ENCODE data around the gene CALCOCO2.

The CALCOCO2 gene

DNA sequence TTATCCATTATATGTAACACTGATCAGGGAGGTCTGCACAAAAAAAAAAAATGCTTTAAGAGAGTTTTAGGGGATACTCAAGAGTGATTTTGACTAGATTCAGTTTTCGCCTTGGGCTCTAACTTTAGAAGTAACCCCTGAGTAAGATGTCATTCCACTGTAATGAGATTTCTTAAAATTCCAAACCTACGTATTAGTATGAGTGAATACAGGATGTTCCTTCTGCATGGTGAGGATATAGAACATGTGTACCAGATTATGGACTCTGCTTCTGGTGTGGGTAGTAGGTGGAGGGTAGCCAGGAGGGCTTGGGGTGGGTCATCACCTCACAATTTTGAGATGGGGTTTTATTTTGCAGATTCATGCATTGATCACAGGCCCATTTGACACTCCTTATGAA is 81.6 kb downstream of the CALCOCO2 start:
- H3K36me3 ChIP-seq (replicated peaks; ENCODE audit: low read depth, low read length): peaks cover 62% of the 10 kb centered on the region
- H3K4me2 ChIP-seq (ENCODE audit: low read length): no peak overlapping the region
- H3K9me3 ChIP-seq (ENCODE audit: insufficient read depth, low read length): no peaks in the 10 kb centered on the region
- H3K9ac ChIP-seq (ENCODE audit: low read length): no peak overlapping the region
- no peak for TF ChIP-seq EZH2phosphoT487 (IDR thresholded peaks at IDR 0.05; ENCODE audit: low read depth)
- TF ChIP-seq, protein P1, sequence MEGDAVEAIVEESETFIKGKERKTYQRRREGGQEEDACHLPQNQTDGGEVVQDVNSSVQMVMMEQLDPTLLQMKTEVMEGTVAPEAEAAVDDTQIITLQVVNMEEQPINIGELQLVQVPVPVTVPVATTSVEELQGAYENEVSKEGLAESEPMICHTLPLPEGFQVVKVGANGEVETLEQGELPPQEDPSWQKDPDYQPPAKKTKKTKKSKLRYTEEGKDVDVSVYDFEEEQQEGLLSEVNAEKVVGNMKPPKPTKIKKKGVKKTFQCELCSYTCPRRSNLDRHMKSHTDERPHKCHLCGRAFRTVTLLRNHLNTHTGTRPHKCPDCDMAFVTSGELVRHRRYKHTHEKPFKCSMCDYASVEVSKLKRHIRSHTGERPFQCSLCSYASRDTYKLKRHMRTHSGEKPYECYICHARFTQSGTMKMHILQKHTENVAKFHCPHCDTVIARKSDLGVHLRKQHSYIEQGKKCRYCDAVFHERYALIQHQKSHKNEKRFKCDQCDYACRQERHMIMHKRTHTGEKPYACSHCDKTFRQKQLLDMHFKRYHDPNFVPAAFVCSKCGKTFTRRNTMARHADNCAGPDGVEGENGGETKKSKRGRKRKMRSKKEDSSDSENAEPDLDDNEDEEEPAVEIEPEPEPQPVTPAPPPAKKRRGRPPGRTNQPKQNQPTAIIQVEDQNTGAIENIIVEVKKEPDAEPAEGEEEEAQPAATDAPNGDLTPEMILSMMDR (IDR thresholded peaks at IDR 0.05; ENCODE audit: low read depth, low read length): no peak
- no peak overlapping the region for H3K4me3 ChIP-seq (ENCODE audit: low read length)
- no peak overlapping the region for H2AFZ ChIP-seq (ENCODE audit: low read depth, low read length)
- H4K20me1 ChIP-seq (ENCODE audit: insufficient read depth, low read length): peaks cover 22% of the 10 kb centered on the region
- H3K4me1 ChIP-seq (ENCODE audit: low read length): peaks cover 63% of the 10 kb centered on the region
- no peaks in the 10 kb centered on the region for H3K27me3 ChIP-seq (ENCODE audit: low read depth, low read length)
- peaks cover 96% of the 10 kb centered on the region for H3K79me2 ChIP-seq (ENCODE audit: low read length)
- H3K27ac ChIP-seq (ENCODE audit: low read length): no peak overlapping the region
